ENCODE measurements around the gene VPS33B. TPM values are rescaled to one million over a fixed set of nuclear protein-coding genes. Genes with fewer than 3 reads are reported as not detected.

Gene VPS33B
- total and polyA plus RNA-seq, 8 donors = 4.2 to 18.9 (median 6.2) TPM

DNA sequence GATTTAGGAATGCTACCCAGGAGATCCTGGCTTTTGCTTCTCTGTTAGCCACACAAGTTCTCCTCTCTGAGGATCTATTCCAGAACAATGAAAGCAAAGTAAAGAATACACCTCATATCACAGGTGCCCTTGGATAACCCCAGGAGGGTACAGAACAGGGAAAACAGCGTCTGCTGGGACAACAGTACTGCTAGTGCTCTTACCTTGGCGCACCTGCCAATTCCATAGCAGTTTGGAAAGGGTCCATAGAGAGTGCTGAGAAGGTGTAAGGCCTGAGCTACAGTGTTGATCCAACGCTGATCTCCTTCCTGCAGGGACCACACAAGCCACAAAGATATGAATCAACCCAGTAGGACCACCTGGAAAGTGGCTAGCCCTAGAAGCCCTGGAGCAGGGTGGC, 15.1 kb downstream of the VPS33B start:
- ATAC-seq = peak in 1 of 4 donors; percentile 21
- peaks cover 5 to 10% (median 5%) of the 10 kb centered on the region in 3 donors for H3K4me1 ChIP-seq
- no peak overlapping the region for H3K27ac ChIP-seq
- no peaks in the 10 kb centered on the region for H3K27me3 ChIP-seq
- no peak overlapping the region for H3K4me3 ChIP-seq
- no peaks in the 10 kb centered on the region for H3K9me3 ChIP-seq
- TF ChIP-seq, protein P1, sequence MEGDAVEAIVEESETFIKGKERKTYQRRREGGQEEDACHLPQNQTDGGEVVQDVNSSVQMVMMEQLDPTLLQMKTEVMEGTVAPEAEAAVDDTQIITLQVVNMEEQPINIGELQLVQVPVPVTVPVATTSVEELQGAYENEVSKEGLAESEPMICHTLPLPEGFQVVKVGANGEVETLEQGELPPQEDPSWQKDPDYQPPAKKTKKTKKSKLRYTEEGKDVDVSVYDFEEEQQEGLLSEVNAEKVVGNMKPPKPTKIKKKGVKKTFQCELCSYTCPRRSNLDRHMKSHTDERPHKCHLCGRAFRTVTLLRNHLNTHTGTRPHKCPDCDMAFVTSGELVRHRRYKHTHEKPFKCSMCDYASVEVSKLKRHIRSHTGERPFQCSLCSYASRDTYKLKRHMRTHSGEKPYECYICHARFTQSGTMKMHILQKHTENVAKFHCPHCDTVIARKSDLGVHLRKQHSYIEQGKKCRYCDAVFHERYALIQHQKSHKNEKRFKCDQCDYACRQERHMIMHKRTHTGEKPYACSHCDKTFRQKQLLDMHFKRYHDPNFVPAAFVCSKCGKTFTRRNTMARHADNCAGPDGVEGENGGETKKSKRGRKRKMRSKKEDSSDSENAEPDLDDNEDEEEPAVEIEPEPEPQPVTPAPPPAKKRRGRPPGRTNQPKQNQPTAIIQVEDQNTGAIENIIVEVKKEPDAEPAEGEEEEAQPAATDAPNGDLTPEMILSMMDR (IDR thresholded peaks at IDR 0.05) = no peak
- no peak for FAIRE-seq
- DNase-seq = no peak
- 63% methylated on average over 3 of the region's 3 CpGs for WGBS, 2 donors
- peaks cover 0 to 38% (median 8%) of the 10 kb centered on the region in 3 donors for H3K36me3 ChIP-seq
- intact Hi-C loops (cut with DNase I) = no loop called here

GRCh38 chr15:91001209-91001608, 21.2 kb downstream of the VPS33B start:
- peaks cover 0 to 42% (median 11%) of the 10 kb centered on the region in 3 donors for H3K36me3 ChIP-seq
- H3K27ac ChIP-seq = no peak overlapping the region
- ATAC-seq = no peak
- no peaks in the 10 kb centered on the region for H3K9me3 ChIP-seq
- no peaks in the 10 kb centered on the region for H3K27me3 ChIP-seq
- TF ChIP-seq, protein P1 (IDR thresholded peaks at IDR 0.05) = no peak
- FAIRE-seq = no peak
- 94 to 96% methylated on average over 3 of the region's 3 CpGs for WGBS, 2 donors
- no peak for DNase-seq
- H3K4me3 ChIP-seq = no peak overlapping the region
- intact Hi-C loops (cut with DNase I) = no loop called here
- no peaks in the 10 kb centered on the region for H3K4me1 ChIP-seq

- no peak overlapping the region for H3K27ac ChIP-seq
- no peak for ATAC-seq
- peaks cover 0 to 3% (median 0%) of the 10 kb centered on the region in 3 donors for H3K4me1 ChIP-seq
- H3K9me3 ChIP-seq = no peaks in the 10 kb centered on the region
- intact Hi-C loops (cut with DNase I) = no loop called here
- 86 to 91% methylated on average over 8 of the region's 8 CpGs for WGBS, 2 donors
- DNase-seq = no peak
- no peak for FAIRE-seq
- peaks cover 0 to 26% (median 4%) of the 10 kb centered on the region in 3 donors for H3K36me3 ChIP-seq
- H3K27me3 ChIP-seq = no peaks in the 10 kb centered on the region
- TF ChIP-seq, protein P1 (IDR thresholded peaks at IDR 0.05) = no peak
- H3K4me3 ChIP-seq = no peak overlapping the region
Measured at GRCh38 chr15:90998737-90999136, 23.7 kb downstream of the VPS33B start.

- peak within 1 kb of the TSS; percentile 78 to 99 (median 90) for H3K4me3 ChIP-seq
- intact Hi-C loops (cut with DNase I) = no loop called here
- peaks cover 3 to 4% (median 4%) of the 10 kb centered on the region in 3 donors for H3K4me1 ChIP-seq
- H3K36me3 ChIP-seq = peaks cover 0 to 13% (median under 1%) of the 10 kb centered on the region in 3 donors
- DNase-seq (peak; percentile 98 to 99 (median 98)), ATAC-seq (peak; percentile 98 to 100 (median 98)), FAIRE-seq (peak; percentile 82)
- H3K9me3 ChIP-seq = no peaks in the 10 kb centered on the region
- TF ChIP-seq, protein P1 (IDR thresholded peaks at IDR 0.05) = no peak
- peak within 1 kb of the TSS; percentile 67 to 83 (median 71) for H3K27ac ChIP-seq
- 1% methylated on average over 71 to 75 of the region's 75 CpGs for WGBS, 2 donors
- no peaks in the 10 kb centered on the region for H3K27me3 ChIP-seq
Measured at GRCh38 chr15:90994417-90995311, 27.7 kb downstream of the VPS33B start, which contains the start of gene PRC1. TSS of gene PRC1 (minus strand) at chr15:90994535. CDS start at chr15:90994417, 118 bp downstream.
